SK-N-SH (cell line): ENCODE data around the gene ZCCHC7.

Experiments
- REST ChIP-seq: IDR thresholded peaks from 2 replicates; pipeline ENCODE4 v1.6.1; 2012; ENCODE audit warnings: mild to moderate bottlenecking, low read depth, low read length, moderate library complexity
- TF ChIP-seq, protein P1 (sequence below): IDR thresholded peaks from 2 replicates; pipeline ENCODE4 v1.4.0; 2012; ENCODE audit warnings: low read depth, borderline replicate concordance

DNA sequence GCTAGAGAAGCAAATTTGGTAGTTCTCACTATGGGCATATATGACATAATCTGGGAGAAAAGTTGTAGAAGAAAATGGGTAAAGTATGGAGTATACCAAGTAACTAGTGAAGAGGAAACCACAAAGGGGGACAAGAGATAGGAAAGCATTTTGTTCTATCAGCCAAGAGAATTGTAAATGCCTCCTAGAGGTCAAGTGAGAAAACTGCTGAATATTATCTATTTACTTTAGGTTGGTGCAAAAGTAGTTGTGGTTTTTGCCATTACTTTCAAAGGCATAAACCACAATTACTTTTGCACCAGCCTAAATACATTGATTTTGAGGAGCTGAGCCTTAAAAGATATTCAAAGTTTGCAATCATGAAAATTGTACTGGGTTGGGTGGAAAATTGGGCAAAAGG, 175.4 kb downstream of the ZCCHC7 start:
- TF ChIP-seq, protein P1, sequence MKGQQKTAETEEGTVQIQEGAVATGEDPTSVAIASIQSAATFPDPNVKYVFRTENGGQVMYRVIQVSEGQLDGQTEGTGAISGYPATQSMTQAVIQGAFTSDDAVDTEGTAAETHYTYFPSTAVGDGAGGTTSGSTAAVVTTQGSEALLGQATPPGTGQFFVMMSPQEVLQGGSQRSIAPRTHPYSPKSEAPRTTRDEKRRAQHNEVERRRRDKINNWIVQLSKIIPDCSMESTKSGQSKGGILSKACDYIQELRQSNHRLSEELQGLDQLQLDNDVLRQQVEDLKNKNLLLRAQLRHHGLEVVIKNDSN, result no peak
- no peak for TF ChIP-seq REST
